IPS-18c (cell line): ENCODE results near the gene ZC3H11A.
"Not testable (repeated sequence)": the region's sequence is repeated elsewhere in the genome, so short reads cannot be mapped to it uniquely, and the experiment has no call there.

Experiments used
- H3K4me3 ChIP-seq: 2 replicates; pipeline ENCODE4 v1.7.0; 2013; ENCODE audit warnings: low read depth, mild to moderate bottlenecking, low read length, moderate library complexity; ENCODE audit not compliant: insufficient read depth
- H3K9me3 ChIP-seq: one replicate; pipeline ENCODE4 v1.6.1; 2013; ENCODE audit warnings: mild to moderate bottlenecking, low read length, moderate library complexity; ENCODE audit not compliant: control insufficient read depth, insufficient read depth

Gene ZC3H11A

GRCh38 chr1:203818399-203818798, 23.0 kb downstream of the ZC3H11A start:
- Histone ChIP-seq H3K9me3 (no peaks in the 10 kb centered on the region), H3K4me3 (no peak overlapping the region)

DNA sequence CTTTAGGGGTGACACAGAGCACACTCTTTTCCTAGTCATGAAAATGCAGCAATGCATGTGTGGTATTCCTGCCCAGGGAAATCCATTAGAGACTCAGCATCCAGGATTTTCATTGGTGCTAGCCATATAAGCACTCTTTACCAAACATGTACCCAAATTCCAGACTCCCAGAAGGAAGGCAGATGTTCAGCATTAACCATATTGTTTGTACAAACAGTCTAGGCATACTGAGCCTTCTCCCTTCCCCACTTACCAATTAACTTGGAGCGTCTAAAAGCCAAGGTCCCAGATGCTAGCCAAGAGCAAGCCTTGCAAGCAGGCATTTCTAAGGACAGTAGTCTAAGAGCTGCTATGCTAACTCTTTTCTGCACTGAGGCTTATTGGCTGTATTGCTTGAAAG, 27.9 kb downstream of the ZC3H11A start:
- H3K4me3 ChIP-seq: no peak overlapping the region
- no peaks in the 10 kb centered on the region for H3K9me3 ChIP-seq

- no peak overlapping the region for H3K4me3 ChIP-seq
- no peaks in the 10 kb centered on the region for H3K9me3 ChIP-seq
These were observed 30.8 kb downstream of the ZC3H11A start for GRCh38 chr1:203826175-203826574.

DNA sequence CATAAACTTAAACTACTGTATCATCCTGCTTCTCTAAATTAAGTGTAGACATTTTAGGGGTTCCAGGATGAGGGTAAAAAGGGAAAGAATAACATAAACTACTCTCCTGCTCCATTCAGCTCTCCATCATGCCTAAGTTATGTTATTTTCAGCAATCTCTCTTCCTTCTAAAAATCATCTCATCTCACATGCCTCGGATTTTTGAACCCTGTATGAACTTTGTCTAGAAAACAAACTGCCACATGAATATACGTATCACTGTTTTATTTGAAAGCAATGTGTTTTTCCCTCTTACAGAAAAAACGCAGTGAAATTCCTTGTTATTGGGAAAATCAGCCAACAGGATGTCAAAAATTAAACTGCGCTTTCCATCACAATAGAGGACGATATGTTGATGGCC, 32.6 kb downstream of the ZC3H11A start:
- no peak overlapping the region for H3K4me3 ChIP-seq
- H3K9me3 ChIP-seq: no peaks in the 10 kb centered on the region

- no peak overlapping the region for H3K4me3 ChIP-seq
These were observed 33.1 kb downstream of the ZC3H11A start for GRCh38 chr1:203828503-203828902.

DNA sequence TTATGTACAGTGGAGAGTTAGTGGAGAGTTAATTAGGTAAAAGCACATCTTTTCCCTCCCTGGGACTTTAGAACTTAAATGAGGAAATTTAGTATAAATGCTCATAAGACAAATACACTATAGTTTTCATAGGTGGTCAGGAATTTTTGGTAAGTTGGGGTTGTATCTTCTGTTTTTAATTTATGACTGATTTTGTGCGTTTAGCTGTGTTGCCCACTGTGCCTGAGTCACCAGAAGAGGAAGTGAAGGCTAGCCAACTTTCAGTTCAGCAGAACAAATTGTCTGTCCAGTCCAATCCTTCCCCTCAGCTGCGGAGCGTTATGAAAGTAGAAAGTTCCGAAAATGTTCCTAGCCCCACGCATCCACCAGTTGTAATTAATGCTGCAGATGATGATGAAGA, 33.8 kb downstream of the ZC3H11A start:
- H3K4me3 ChIP-seq, H3K9me3 ChIP-seq: not testable (repeated sequence)

More at GRCh38 chr1:203828503-203828902, 33.1 kb downstream of the ZC3H11A start:
- no peaks in the 10 kb centered on the region for H3K9me3 ChIP-seq

GRCh38 chr1:203835476-203835875, 40.1 kb downstream of the ZC3H11A start:
- no peaks in the 10 kb centered on the region for H3K9me3 ChIP-seq
- H3K4me3 ChIP-seq: no peak overlapping the region

DNA sequence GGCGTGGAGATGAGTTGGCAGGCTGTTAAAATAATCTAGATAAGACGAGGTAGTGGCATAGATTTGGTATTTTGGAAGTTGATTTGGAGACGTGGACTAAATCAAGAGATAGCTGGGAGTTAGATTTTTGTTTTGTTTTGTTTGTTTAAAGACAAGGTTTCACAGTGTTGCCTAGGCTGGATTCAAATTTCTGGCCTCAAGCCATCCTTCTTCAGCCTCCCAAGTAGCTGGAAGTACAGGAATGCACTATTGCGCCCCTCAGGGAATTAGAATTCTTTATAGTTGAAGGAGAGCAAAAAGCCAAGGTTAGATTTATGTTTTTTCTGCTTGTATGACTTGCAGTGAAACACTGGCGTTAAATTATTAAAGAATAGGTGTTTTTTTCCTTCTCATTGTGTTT, 43.7 kb downstream of the ZC3H11A start:
- Histone ChIP-seq H3K9me3 (no peaks in the 10 kb centered on the region), H3K4me3 (no peak overlapping the region)

DNA sequence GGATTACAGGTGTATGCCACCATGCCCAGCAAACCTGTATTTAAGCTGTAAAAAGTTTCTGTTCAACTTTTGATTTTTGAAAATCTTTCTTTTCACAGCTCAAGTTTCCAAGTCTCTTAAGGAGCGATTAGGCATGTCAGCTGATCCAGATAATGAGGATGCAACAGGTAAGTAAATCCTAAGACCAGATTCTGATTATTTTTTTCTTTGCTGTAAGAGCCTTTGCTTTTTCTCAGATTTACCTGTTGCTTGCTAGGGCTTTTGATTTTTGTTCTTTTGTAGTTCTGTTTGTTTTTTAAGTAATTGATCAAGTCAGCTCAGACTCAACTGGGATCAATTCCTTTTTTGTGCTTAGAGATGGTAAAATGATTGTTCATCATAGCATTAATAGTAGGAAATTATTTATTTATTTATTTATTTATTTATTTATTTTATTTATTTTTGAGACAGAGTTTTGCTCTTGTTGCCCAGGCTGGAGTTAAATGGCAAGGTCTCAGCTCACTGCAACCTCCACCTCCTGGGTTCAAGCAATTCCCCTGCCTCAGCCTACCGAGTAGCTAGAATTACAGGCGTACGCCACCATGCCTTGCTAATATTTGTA, 44.9 kb downstream of the ZC3H11A start:
- Histone ChIP-seq H3K4me3 (no peak overlapping the region), H3K9me3 (no peaks in the 10 kb centered on the region)

- H3K9me3 ChIP-seq: no peaks in the 10 kb centered on the region
These were observed 47.1 kb downstream of the ZC3H11A start for GRCh38 chr1:203842559-203842876.

DNA sequence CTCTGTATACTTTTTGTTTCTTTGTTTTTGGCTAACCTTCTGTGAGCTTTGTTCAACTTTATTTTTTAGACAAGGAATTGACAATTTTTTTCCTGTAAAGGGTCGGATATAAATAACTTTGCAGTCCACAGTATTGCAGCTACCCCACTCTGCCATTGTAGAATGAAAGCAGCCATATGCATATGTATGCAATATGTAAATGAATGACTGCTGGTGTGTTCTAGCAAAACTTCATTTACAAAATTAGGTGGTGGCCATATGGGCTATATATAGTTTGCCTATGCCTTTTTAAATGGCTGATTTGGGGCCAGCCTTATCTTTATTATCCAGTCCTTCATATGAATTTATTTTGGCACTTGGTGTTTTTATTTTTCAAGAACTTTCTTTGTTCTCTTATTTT, 48.0 kb downstream of the ZC3H11A start:
- H3K4me3 ChIP-seq: no peak overlapping the region

More at GRCh38 chr1:203842559-203842876, 47.1 kb downstream of the ZC3H11A start:
- no peak overlapping the region for H3K4me3 ChIP-seq

More for the DNA sequence above, 48.0 kb downstream of the ZC3H11A start:
- no peaks in the 10 kb centered on the region for H3K9me3 ChIP-seq
